ENCODE results near the gene SPEG.

- TF ChIP-seq CTCF (IDR thresholded peaks at IDR 0.05; ENCODE audit: low read depth, low read length) (no peak), EZH2phosphoT487 (IDR thresholded peaks at IDR 0.05; ENCODE audit: low read depth) (no peak)
Measured at GRCh38 chr2:219404954-219405353, 29.7 kb upstream of the SPEG start.

Measured in OCI-LY3 (cell line).